ENCODE results near the gene ASAP3.

ASAP3 gene

GRCh38 chr1:23416964-23417363 is 67.0 kb downstream of the ASAP3 start:
- Histone ChIP-seq H3K4me3 (ENCODE audit: low read depth in 1 of 2, low read length in 2 of 2) (no peak overlapping the region), H3K36me3 (ENCODE audit: insufficient read depth, low read length) (peaks cover 10% of the 10 kb centered on the region), H3K4me1 (ENCODE audit: insufficient read depth, low read length) (peaks cover 15% of the 10 kb centered on the region), H3K27ac (ENCODE audit: low read depth, low read length) (no peak overlapping the region), H3K9me3 (ENCODE audit: low read length) (no peaks in the 10 kb centered on the region), H3K9ac (ENCODE audit: low read length) (no peak overlapping the region), H3K27me3 (ENCODE audit: control insufficient read depth in 1 of 2, insufficient read depth in 2 of 2, low read length in 2 of 2) (no peaks in the 10 kb centered on the region)

GRCh38 chr1:23408797-23409290 is 75.1 kb downstream of the ASAP3 start:
- no peak overlapping the region for H3K9ac ChIP-seq (ENCODE audit: low read length)
- H3K27ac ChIP-seq (ENCODE audit: low read depth, low read length): no peak overlapping the region
- H3K4me1 ChIP-seq (ENCODE audit: insufficient read depth, low read length): peaks cover 6% of the 10 kb centered on the region
- no peaks in the 10 kb centered on the region for H3K9me3 ChIP-seq (ENCODE audit: low read length)
- no peak overlapping the region for H3K4me3 ChIP-seq (ENCODE audit: low read depth in 1 of 2, low read length in 2 of 2)
- H3K36me3 ChIP-seq (ENCODE audit: insufficient read depth, low read length): peaks cover 41% of the 10 kb centered on the region
- H3K27me3 ChIP-seq (ENCODE audit: control insufficient read depth in 1 of 2, insufficient read depth in 2 of 2, low read length in 2 of 2): no peaks in the 10 kb centered on the region

GRCh38 chr1:23407016-23407630 is 76.9 kb downstream of the ASAP3 start:
- no peak overlapping the region for H3K4me3 ChIP-seq (ENCODE audit: low read depth in 1 of 2, low read length in 2 of 2)
- peaks cover 19% of the 10 kb centered on the region for H3K4me1 ChIP-seq (ENCODE audit: insufficient read depth, low read length)
- no peak overlapping the region for H3K27ac ChIP-seq (ENCODE audit: low read depth, low read length)
- H3K9me3 ChIP-seq (ENCODE audit: low read length): no peaks in the 10 kb centered on the region
- no peak overlapping the region for H3K9ac ChIP-seq (ENCODE audit: low read length)
- H3K27me3 ChIP-seq (ENCODE audit: control insufficient read depth in 1 of 2, insufficient read depth in 2 of 2, low read length in 2 of 2): no peaks in the 10 kb centered on the region
- peaks cover 52% of the 10 kb centered on the region for H3K36me3 ChIP-seq (ENCODE audit: insufficient read depth, low read length)

- no peak overlapping the region for H3K27ac ChIP-seq (ENCODE audit: low read depth, low read length)
- H3K9ac ChIP-seq (ENCODE audit: low read length): no peak overlapping the region
- H3K4me3 ChIP-seq (ENCODE audit: low read depth in 1 of 2, low read length in 2 of 2): no peak overlapping the region
- H3K27me3 ChIP-seq (ENCODE audit: control insufficient read depth in 1 of 2, insufficient read depth in 2 of 2, low read length in 2 of 2): no peaks in the 10 kb centered on the region
- H3K9me3 ChIP-seq (ENCODE audit: low read length): no peaks in the 10 kb centered on the region
- H3K36me3 ChIP-seq (ENCODE audit: insufficient read depth, low read length): peaks cover 62% of the 10 kb centered on the region
- H3K4me1 ChIP-seq (ENCODE audit: insufficient read depth, low read length): peaks cover 19% of the 10 kb centered on the region
Measured at GRCh38 chr1:23405946-23406345, 78.0 kb downstream of the ASAP3 start.

- no peak overlapping the region for H3K9ac ChIP-seq (ENCODE audit: low read length)
- peaks cover 19% of the 10 kb centered on the region for H3K4me1 ChIP-seq (ENCODE audit: insufficient read depth, low read length)
- peak overlapping the region; percentile 71 for H3K27ac ChIP-seq (ENCODE audit: low read depth, low read length)
- H3K4me3 ChIP-seq (ENCODE audit: low read depth in 1 of 2, low read length in 2 of 2): no peak overlapping the region
- no peaks in the 10 kb centered on the region for H3K9me3 ChIP-seq (ENCODE audit: low read length)
- no peaks in the 10 kb centered on the region for H3K27me3 ChIP-seq (ENCODE audit: control insufficient read depth in 1 of 2, insufficient read depth in 2 of 2, low read length in 2 of 2)
- peaks cover 67% of the 10 kb centered on the region for H3K36me3 ChIP-seq (ENCODE audit: insufficient read depth, low read length)
Measured at GRCh38 chr1:23403735-23404486, 80.1 kb downstream of the ASAP3 start.

- peak overlapping the region; percentile 71 for H3K27ac ChIP-seq (ENCODE audit: low read depth, low read length)
- H3K36me3 ChIP-seq (ENCODE audit: insufficient read depth, low read length): peaks cover 62% of the 10 kb centered on the region
- no peak overlapping the region for H3K9ac ChIP-seq (ENCODE audit: low read length)
- H3K9me3 ChIP-seq (ENCODE audit: low read length): no peaks in the 10 kb centered on the region
- H3K4me3 ChIP-seq (ENCODE audit: low read depth in 1 of 2, low read length in 2 of 2): no peak overlapping the region
- H3K4me1 ChIP-seq (ENCODE audit: insufficient read depth, low read length): peaks cover 19% of the 10 kb centered on the region
- H3K27me3 ChIP-seq (ENCODE audit: control insufficient read depth in 1 of 2, insufficient read depth in 2 of 2, low read length in 2 of 2): no peaks in the 10 kb centered on the region
Measured at GRCh38 chr1:23403355-23403734, 80.6 kb downstream of the ASAP3 start.

GRCh38 chr1:23403038-23403336 is 81.0 kb downstream of the ASAP3 start:
- no peak overlapping the region for H3K4me3 ChIP-seq (ENCODE audit: low read depth in 1 of 2, low read length in 2 of 2)
- no peaks in the 10 kb centered on the region for H3K9me3 ChIP-seq (ENCODE audit: low read length)
- no peaks in the 10 kb centered on the region for H3K27me3 ChIP-seq (ENCODE audit: control insufficient read depth in 1 of 2, insufficient read depth in 2 of 2, low read length in 2 of 2)
- H3K27ac ChIP-seq (ENCODE audit: low read depth, low read length): peak overlapping the region; percentile 71
- H3K9ac ChIP-seq (ENCODE audit: low read length): no peak overlapping the region
- peaks cover 62% of the 10 kb centered on the region for H3K36me3 ChIP-seq (ENCODE audit: insufficient read depth, low read length)
- peaks cover 19% of the 10 kb centered on the region for H3K4me1 ChIP-seq (ENCODE audit: insufficient read depth, low read length)

GRCh38 chr1:23402286-23403037 is 81.5 kb downstream of the ASAP3 start:
- no peak overlapping the region for H3K9ac ChIP-seq (ENCODE audit: low read length)
- no peak overlapping the region for H3K27ac ChIP-seq (ENCODE audit: low read depth, low read length)
- H3K4me3 ChIP-seq (ENCODE audit: low read depth in 1 of 2, low read length in 2 of 2): no peak overlapping the region
- H3K36me3 ChIP-seq (ENCODE audit: insufficient read depth, low read length): peaks cover 64% of the 10 kb centered on the region
- no peaks in the 10 kb centered on the region for H3K27me3 ChIP-seq (ENCODE audit: control insufficient read depth in 1 of 2, insufficient read depth in 2 of 2, low read length in 2 of 2)
- peaks cover 19% of the 10 kb centered on the region for H3K4me1 ChIP-seq (ENCODE audit: insufficient read depth, low read length)
- H3K9me3 ChIP-seq (ENCODE audit: low read length): no peaks in the 10 kb centered on the region

- Histone ChIP-seq H3K9me3 (ENCODE audit: low read length) (no peaks in the 10 kb centered on the region), H3K4me3 (ENCODE audit: low read depth in 1 of 2, low read length in 2 of 2) (no peak overlapping the region), H3K27me3 (ENCODE audit: control insufficient read depth in 1 of 2, insufficient read depth in 2 of 2, low read length in 2 of 2) (no peaks in the 10 kb centered on the region), H3K36me3 (ENCODE audit: insufficient read depth, low read length) (peaks cover 64% of the 10 kb centered on the region), H3K27ac (ENCODE audit: low read depth, low read length) (no peak overlapping the region), H3K4me1 (ENCODE audit: insufficient read depth, low read length) (peaks cover 19% of the 10 kb centered on the region), H3K9ac (ENCODE audit: low read length) (no peak overlapping the region)
Measured at GRCh38 chr1:23401313-23401712, 82.7 kb downstream of the ASAP3 start.

GRCh38 chr1:23400324-23401114 is 83.5 kb downstream of the ASAP3 start:
- Histone ChIP-seq H3K9ac (ENCODE audit: low read length) (no peak overlapping the region), H3K27me3 (ENCODE audit: control insufficient read depth in 1 of 2, insufficient read depth in 2 of 2, low read length in 2 of 2) (no peaks in the 10 kb centered on the region), H3K4me1 (ENCODE audit: insufficient read depth, low read length) (peaks cover 19% of the 10 kb centered on the region), H3K9me3 (ENCODE audit: low read length) (no peaks in the 10 kb centered on the region), H3K27ac (ENCODE audit: low read depth, low read length) (no peak overlapping the region), H3K4me3 (ENCODE audit: low read depth in 1 of 2, low read length in 2 of 2) (no peak overlapping the region), H3K36me3 (ENCODE audit: insufficient read depth, low read length) (peaks cover 63% of the 10 kb centered on the region)

GRCh38 chr1:23399229-23399628 is 84.8 kb downstream of the ASAP3 start:
- no peaks in the 10 kb centered on the region for H3K27me3 ChIP-seq (ENCODE audit: control insufficient read depth in 1 of 2, insufficient read depth in 2 of 2, low read length in 2 of 2)
- H3K4me1 ChIP-seq (ENCODE audit: insufficient read depth, low read length): peaks cover 28% of the 10 kb centered on the region
- no peak overlapping the region for H3K9ac ChIP-seq (ENCODE audit: low read length)
- peaks cover 56% of the 10 kb centered on the region for H3K36me3 ChIP-seq (ENCODE audit: insufficient read depth, low read length)
- no peaks in the 10 kb centered on the region for H3K9me3 ChIP-seq (ENCODE audit: low read length)
- no peak overlapping the region for H3K4me3 ChIP-seq (ENCODE audit: low read depth in 1 of 2, low read length in 2 of 2)
- no peak overlapping the region for H3K27ac ChIP-seq (ENCODE audit: low read depth, low read length)

Data from muscle layer of colon (tissue), 2 donors.